WTC11 (cell line): ENCODE measurements around the gene SLC29A4.

Experiments used
- AFF4 ChIP-seq: sonication (generic); formaldehyde crosslinking; IDR thresholded peaks from 2 replicates; pipeline ENCODE4 v1.8.1; 2023; ENCODE audit warnings: mild to moderate bottlenecking, missing genetic modification reagents, borderline replicate concordance
- ARID4B ChIP-seq: sonication (generic); formaldehyde crosslinking; IDR thresholded peaks from 2 replicates; pipeline ENCODE4 v1.8.0; 2023; ENCODE audit warnings: missing genetic modification reagents, mild to moderate bottlenecking, borderline replicate concordance
- ATF1 ChIP-seq: sonication (generic); formaldehyde crosslinking; IDR thresholded peaks from 2 replicates; pipeline ENCODE4 v1.8.1; 2023; ENCODE audit warnings: mild to moderate bottlenecking, moderate library complexity, missing genetic modification reagents
- ATF2 ChIP-seq: sonication (generic); formaldehyde crosslinking; IDR thresholded peaks from 2 replicates; pipeline ENCODE4 v1.8.1; 2022; ENCODE audit warnings: low read depth, missing genetic modification reagents, borderline replicate concordance
- ATF3 ChIP-seq: sonication (generic); formaldehyde crosslinking; conservative IDR thresholded peaks from 2 replicates; pipeline ENCODE4 v1.8.1; 2022; ENCODE audit warnings: mild to moderate bottlenecking, missing genetic modification reagents
- CBFB ChIP-seq: sonication (generic); formaldehyde crosslinking; IDR thresholded peaks from 2 replicates; pipeline ENCODE4 v1.8.1; 2022; ENCODE audit warnings: mild to moderate bottlenecking, low read depth, missing genetic modification reagents
- CTCF ChIP-seq: fragments of 200-600 bp; IDR thresholded peaks from 2 replicates; pipeline ENCODE4 v1.8.0; 2022; ENCODE audit warnings: antibody characterized with exemption
- FOXP1 ChIP-seq: sonication (generic); formaldehyde crosslinking; IDR thresholded peaks from 2 replicates; pipeline ENCODE4 v1.8.0; 2022; ENCODE audit warnings: missing genetic modification reagents, mild to moderate bottlenecking, moderate library complexity, borderline replicate concordance
- HMGXB4 ChIP-seq: sonication (generic); formaldehyde crosslinking; IDR thresholded peaks from 2 replicates; pipeline ENCODE4 v1.8.1; 2023; ENCODE audit warnings: mild to moderate bottlenecking, moderate library complexity, missing genetic modification reagents
- MAX ChIP-seq: sonication (generic); formaldehyde crosslinking; IDR thresholded peaks from 2 replicates; pipeline ENCODE4 v1.8.0; 2022; ENCODE audit warnings: mild to moderate bottlenecking, missing genetic modification reagents
- MYBL2 ChIP-seq: sonication (generic); formaldehyde crosslinking; IDR thresholded peaks from 2 replicates; pipeline ENCODE4 v1.8.1; 2023; ENCODE audit warnings: mild to moderate bottlenecking, moderate library complexity, missing genetic modification reagents
- NR2C2 ChIP-seq: sonication (generic); formaldehyde crosslinking; IDR thresholded peaks from 2 replicates; pipeline ENCODE4 v1.8.0; 2022; ENCODE audit warnings: mild to moderate bottlenecking, missing genetic modification reagents
- SMAD4 ChIP-seq: sonication (generic); formaldehyde crosslinking; IDR thresholded peaks from 2 replicates; pipeline ENCODE4 v1.8.0; 2022; ENCODE audit warnings: mild to moderate bottlenecking, missing genetic modification reagents
- SP1 ChIP-seq: sonication (generic); formaldehyde crosslinking; conservative IDR thresholded peaks from 2 replicates; pipeline ENCODE4 v1.8.1; 2022; ENCODE audit warnings: missing genetic modification reagents

- TF ChIP-seq CTCF (no peak), SP1 (CRISPR knock-in tag) (no peak), ATF2 (CRISPR knock-in tag) (no peak), ARID4B (CRISPR knock-in tag) (no peak), ATF3 (CRISPR knock-in tag) (no peak), MYBL2 (CRISPR knock-in tag) (no peak), HMGXB4 (no peak), CBFB (CRISPR knock-in tag) (no peak), SMAD4 (CRISPR knock-in tag) (no peak), FOXP1 (CRISPR knock-in tag) (no peak), ATF1 (CRISPR knock-in tag) (no peak), AFF4 (CRISPR knock-in tag) (no peak), MAX (CRISPR knock-in tag) (no peak), NR2C2 (CRISPR knock-in tag) (no peak)
Measured at GRCh38 chr7:5237286-5237685, 45.5 kb upstream of the SLC29A4 start.
